OCI-LY3 (cell line): Measurements from ENCODE around the gene OR10R2.
"Not testable (repeated sequence)": the region's sequence is repeated elsewhere in the genome, so short reads cannot be mapped to it uniquely, and the experiment has no call there.

ENCODE experiments used
- H2AFZ ChIP-seq: fragments of 200-600, 300-600 bp; shearing (Covaris generic); 2 replicates; pipeline ENCODE4 v1.6.0; 2014; ENCODE audit warnings: antibody characterized with exemption, low read depth, low read length
- H3K27ac ChIP-seq: fragments of 200-600, 300-600 bp; sonication (generic); 2 replicates; pipeline ENCODE4 v1.5.1; 2014; ENCODE audit warnings: mild to moderate bottlenecking, low read length, moderate library complexity, mixed read lengths
- H3K27me3 ChIP-seq: fragments of 200-600, 300-600 bp; sonication (generic); 2 replicates; pipeline ENCODE4 v1.6.1; 2014; ENCODE audit warnings: low read depth, low read length, mixed read lengths
- H3K36me3 ChIP-seq: fragments of 200-600, 300-600 bp; sonication (generic); replicated peaks from 2 replicates; pipeline ENCODE3; 2014; ENCODE audit warnings: low read depth, low read length, mixed read lengths
- H3K4me1 ChIP-seq: fragments of 300-600, 200-600 bp; sonication (generic); 2 replicates; pipeline ENCODE4 v1.6.1; 2014; ENCODE audit warnings: low read length, mixed read lengths
- H3K4me2 ChIP-seq: fragments of 200-600, 300-600 bp; sonication (generic); 2 replicates; pipeline ENCODE4 v1.6.1; 2014; ENCODE audit warnings: low read length, mixed read lengths
- H3K4me3 ChIP-seq: fragments of 300-600, 200-600 bp; sonication (generic); 2 replicates; pipeline ENCODE4 v1.5.1; 2014; ENCODE audit warnings: antibody characterized with exemption, mild to moderate bottlenecking, low read length, moderate library complexity
- H3K79me2 ChIP-seq: fragments of 300-600, 200-600 bp; shearing (Covaris generic); 2 replicates; pipeline ENCODE4 v1.6.1; 2014; ENCODE audit warnings: mild to moderate bottlenecking, low read length, mixed read lengths
- H3K9ac ChIP-seq: fragments of 300-600, 200-600 bp; shearing (Covaris generic); 2 replicates; pipeline ENCODE4 v1.6.0; 2014; ENCODE audit warnings: mild to moderate bottlenecking, low read length, moderate library complexity
- H3K9me3 ChIP-seq: fragments of 200-600, 300-600 bp; shearing (Covaris generic); 2 replicates; pipeline ENCODE4 v1.6.1; 2014; ENCODE audit warnings: low read length, mixed read lengths; ENCODE audit not compliant: insufficient read depth
- H4K20me1 ChIP-seq: fragments of 200-600, 300-600 bp; sonication (generic); 2 replicates; pipeline ENCODE4 v1.6.1; 2016; ENCODE audit warnings: low read length, mixed read lengths; ENCODE audit not compliant: insufficient read depth
- CTCF ChIP-seq: fragments of 200-600, 300-600 bp; sonication (generic); IDR thresholded peaks from 2 replicates; pipeline ENCODE4 v1.5.1; 2014; ENCODE audit warnings: antibody characterized with exemption, low read length, low read depth
- EZH2phosphoT487 ChIP-seq: fragments of 200-600 bp; shearing (Covaris generic); IDR thresholded peaks from 2 replicates; pipeline ENCODE4 v1.6.1; 2018; ENCODE audit warnings: antibody characterized with exemption, mixed run types, low read depth

OR10R2 gene, protein sequence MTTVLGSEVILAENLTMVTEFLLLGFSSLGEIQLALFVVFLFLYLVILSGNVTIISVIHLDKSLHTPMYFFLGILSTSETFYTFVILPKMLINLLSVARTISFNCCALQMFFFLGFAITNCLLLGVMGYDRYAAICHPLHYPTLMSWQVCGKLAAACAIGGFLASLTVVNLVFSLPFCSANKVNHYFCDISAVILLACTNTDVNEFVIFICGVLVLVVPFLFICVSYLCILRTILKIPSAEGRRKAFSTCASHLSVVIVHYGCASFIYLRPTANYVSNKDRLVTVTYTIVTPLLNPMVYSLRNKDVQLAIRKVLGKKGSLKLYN

DNA sequence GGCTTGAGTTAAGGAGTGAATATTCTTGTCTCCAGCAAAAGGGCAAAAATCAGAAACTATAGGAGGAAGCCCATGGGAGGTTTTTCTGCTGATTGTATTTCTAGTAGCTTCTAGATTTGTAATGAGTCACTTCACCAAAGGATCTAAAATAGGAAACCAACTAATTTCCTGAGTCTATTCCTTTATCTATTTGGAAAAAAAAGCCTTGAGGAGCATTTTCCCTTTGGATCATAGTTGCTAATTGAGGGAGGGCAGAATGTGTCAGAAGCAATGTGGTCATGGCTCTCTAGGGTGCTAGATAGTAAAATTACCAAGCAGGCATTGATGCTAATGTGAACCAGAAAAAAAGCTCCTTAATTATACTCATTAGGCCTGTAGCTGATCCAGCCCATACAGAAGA, at the start of gene OR10R2:
OR10R2 (plus strand) TSS at position 301 of the 400 bp plus-strand sequence. CDS start 106 bp downstream, outside the sequence.
- no peaks in the 10 kb centered on the region for H3K79me2 ChIP-seq
- H4K20me1 ChIP-seq = no peaks in the 10 kb centered on the region
- no peaks in the 10 kb centered on the region for H3K4me1 ChIP-seq
- no peak within 1 kb of the TSS for H3K4me2 ChIP-seq
- no peak within 1 kb of the TSS for H3K4me3 ChIP-seq
- H3K27me3 ChIP-seq = peaks cover 5% of the 10 kb centered on the region; the same call in 1 of the 2 replicates
- H2AFZ ChIP-seq = no peak within 1 kb of the TSS
- H3K9me3 ChIP-seq = no peaks in the 10 kb centered on the region
- no peak within 1 kb of the TSS for H3K27ac ChIP-seq
- H3K36me3 ChIP-seq = no peaks in the 10 kb centered on the region
- TF ChIP-seq CTCF (no peak), EZH2phosphoT487 (no peak)
- H3K9ac ChIP-seq = no peak within 1 kb of the TSS

DNA sequence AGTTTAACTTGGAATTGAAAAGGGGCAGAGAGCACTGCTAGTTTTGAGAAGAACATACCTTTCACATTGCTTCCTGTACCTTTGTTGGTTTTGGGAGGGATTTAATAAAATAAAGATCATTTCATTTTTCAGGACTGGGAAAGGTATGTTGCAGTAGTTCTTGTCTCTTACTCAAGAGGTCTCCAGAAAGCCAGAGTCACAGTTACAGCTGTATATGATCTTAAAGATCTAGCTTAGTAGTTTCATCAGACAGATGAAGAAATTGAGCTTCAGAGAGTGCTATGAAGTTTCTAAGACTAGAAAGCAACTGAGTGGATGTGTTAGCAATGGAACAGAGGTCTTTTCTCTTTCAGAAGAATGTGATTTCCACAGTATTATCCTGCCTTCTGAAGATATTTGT, 47.0 kb upstream of the OR10R2 start:
- Histone ChIP-seq H3K9ac (no peak overlapping the region), H3K4me2 (no peak overlapping the region), H2AFZ (peak overlapping the region; percentile 37; the same call in 1 of the 2 replicates)

DNA sequence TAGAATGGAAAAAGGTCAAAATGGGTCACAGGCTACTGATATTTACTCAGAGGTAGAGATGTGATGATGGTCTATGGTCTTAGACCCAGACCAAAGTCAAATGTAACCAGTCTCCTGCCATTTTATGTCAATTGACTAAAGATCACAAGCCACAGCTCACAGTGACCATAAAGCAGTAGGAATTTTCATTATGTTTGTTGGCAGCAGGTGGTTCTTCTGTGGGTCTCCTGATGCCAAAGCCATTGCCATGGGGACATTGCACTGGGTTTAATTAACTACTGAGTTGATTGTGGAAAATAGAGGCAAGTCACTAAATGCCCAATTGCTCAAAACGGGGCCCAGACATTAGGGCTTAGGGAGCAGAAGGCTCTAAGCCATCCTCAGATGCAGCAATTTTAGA, 45.9 kb upstream of the OR10R2 start, which contains the start of gene OR10K2:
OR10K2 (minus strand) TSS at position 101 of the 400 bp plus-strand sequence. CDS start 5,371 bp downstream, outside the sequence.
- Histone ChIP-seq H3K36me3 (no peaks in the 10 kb centered on the region), H3K79me2 (no peaks in the 10 kb centered on the region), H3K4me3 (no peak within 1 kb of the TSS), H3K9ac (no peak within 1 kb of the TSS), H2AFZ (peak within 1 kb of the TSS; percentile 37; the same call in 1 of the 2 replicates), H3K27me3 (no peaks in the 10 kb centered on the region), H3K4me1 (no peaks in the 10 kb centered on the region), H3K9me3 (no peaks in the 10 kb centered on the region), H3K4me2 (no peak within 1 kb of the TSS), H3K27ac (no peak within 1 kb of the TSS), H4K20me1 (no peaks in the 10 kb centered on the region)
- TF ChIP-seq EZH2phosphoT487 (no peak), CTCF (no peak)

More for the DNA sequence above, 47.0 kb upstream of the OR10R2 start:
- H4K20me1 ChIP-seq = no peaks in the 10 kb centered on the region
- no peaks in the 10 kb centered on the region for H3K79me2 ChIP-seq
- TF ChIP-seq CTCF (no peak), EZH2phosphoT487 (no peak)
- no peak overlapping the region for H3K27ac ChIP-seq
- no peaks in the 10 kb centered on the region for H3K36me3 ChIP-seq
- no peak overlapping the region for H3K4me3 ChIP-seq
- H3K4me1 ChIP-seq = no peaks in the 10 kb centered on the region
- no peaks in the 10 kb centered on the region for H3K9me3 ChIP-seq
- no peaks in the 10 kb centered on the region for H3K27me3 ChIP-seq

- H3K9me3 ChIP-seq, H3K36me3 ChIP-seq, H3K27me3 ChIP-seq, H3K4me3 ChIP-seq, H3K9ac ChIP-seq, H4K20me1 ChIP-seq, H3K4me1 ChIP-seq, H3K27ac ChIP-seq, H2AFZ ChIP-seq, H3K4me2 ChIP-seq, H3K79me2 ChIP-seq: not testable (repeated sequence)
Measured at GRCh38 chr1:158430163-158430562, 41.9 kb upstream of the OR10R2 start.
